ENCODE data around the gene ADH6. TPM values are rescaled to one million over a fixed set of nuclear protein-coding genes. Genes with fewer than 3 reads are reported as not detected.
"Not testable (repeated sequence)": the region's sequence is repeated elsewhere in the genome, so short reads cannot be mapped to it uniquely, and the experiment has no call there.

ADH6 gene
- total RNA-seq, 4 donors from 2014 or later = 0.13 TPM; not detected in 3

- TF ChIP-seq POLR2A (IDR thresholded peaks at IDR 0.05) = no peak
- TF ChIP-seq, protein P1, sequence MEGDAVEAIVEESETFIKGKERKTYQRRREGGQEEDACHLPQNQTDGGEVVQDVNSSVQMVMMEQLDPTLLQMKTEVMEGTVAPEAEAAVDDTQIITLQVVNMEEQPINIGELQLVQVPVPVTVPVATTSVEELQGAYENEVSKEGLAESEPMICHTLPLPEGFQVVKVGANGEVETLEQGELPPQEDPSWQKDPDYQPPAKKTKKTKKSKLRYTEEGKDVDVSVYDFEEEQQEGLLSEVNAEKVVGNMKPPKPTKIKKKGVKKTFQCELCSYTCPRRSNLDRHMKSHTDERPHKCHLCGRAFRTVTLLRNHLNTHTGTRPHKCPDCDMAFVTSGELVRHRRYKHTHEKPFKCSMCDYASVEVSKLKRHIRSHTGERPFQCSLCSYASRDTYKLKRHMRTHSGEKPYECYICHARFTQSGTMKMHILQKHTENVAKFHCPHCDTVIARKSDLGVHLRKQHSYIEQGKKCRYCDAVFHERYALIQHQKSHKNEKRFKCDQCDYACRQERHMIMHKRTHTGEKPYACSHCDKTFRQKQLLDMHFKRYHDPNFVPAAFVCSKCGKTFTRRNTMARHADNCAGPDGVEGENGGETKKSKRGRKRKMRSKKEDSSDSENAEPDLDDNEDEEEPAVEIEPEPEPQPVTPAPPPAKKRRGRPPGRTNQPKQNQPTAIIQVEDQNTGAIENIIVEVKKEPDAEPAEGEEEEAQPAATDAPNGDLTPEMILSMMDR (IDR thresholded peaks at IDR 0.05) = no peak
- no peaks in the 10 kb centered on the region for H3K4me1 ChIP-seq
- intact Hi-C loops (cut with DNase I) = no loop called here
- DNase-seq = no peak
- no peak overlapping the region for H3K4me3 ChIP-seq (replicated peaks in 1 of 3)
- H3K27me3 ChIP-seq = no peaks in the 10 kb centered on the region
- H3K9me3 ChIP-seq = no peaks in the 10 kb centered on the region
- 73 to 80% methylated on average over 2 of the region's 2 CpGs for WGBS, 2 donors
- H3K36me3 ChIP-seq = no peaks in the 10 kb centered on the region
- no peak overlapping the region for H3K27ac ChIP-seq
Measured at GRCh38 chr4:99234331-99235010, 15.4 kb upstream of the ADH6 start.

DNA sequence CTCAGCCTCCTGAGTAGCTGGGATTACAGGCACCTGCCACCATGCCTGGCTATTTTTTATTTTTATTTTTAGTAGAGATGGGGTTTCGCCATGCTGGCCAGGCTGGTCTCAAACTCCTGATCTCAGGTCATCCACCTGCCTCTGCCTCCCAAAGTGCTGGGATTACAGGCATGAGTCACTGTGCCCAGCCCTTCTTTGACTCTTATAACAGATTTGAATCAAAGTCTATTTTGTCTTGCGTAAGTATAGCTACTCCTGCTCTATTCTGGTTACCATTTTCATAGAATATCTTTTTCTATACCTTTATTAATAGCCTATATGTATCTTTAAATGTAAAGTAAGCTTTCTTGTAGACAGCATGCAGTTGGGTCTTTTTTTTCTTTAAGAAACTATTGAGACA lies 14.4 kb upstream of the ADH6 start:
- H3K4me1 ChIP-seq; H3K4me3 ChIP-seq (replicated peaks in 1 of 3); H3K27ac ChIP-seq; H3K36me3 ChIP-seq; H3K27me3 ChIP-seq; intact Hi-C loops (cut with DNase I); H3K9me3 ChIP-seq; DNase-seq: not testable (repeated sequence)
- 95% methylated on average over 2 of the region's 2 CpGs for WGBS, 2 donors

DNA sequence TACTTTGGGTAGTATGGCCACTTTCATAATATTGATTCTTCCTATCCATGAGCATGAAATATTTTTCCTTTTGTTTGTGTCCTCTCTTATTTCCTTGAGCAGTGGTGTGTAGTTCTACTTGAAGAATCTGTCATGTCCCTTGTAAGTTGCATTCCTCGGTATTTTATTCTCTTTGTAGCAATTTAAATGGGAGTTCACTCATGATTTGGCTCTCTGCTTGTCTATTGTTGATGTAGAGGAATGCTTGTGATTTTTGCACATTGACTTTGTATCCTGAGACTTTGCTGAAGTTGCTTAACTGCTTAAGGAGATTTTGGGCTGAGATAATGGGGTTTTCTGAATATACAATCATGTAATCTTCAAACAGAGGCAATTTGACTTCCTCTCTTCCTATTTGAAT lies 9.7 kb upstream of the ADH6 start:
- 0 to 49% methylated on average over 1 of the region's 1 CpG for WGBS, 2 donors
- H3K4me3 ChIP-seq (replicated peaks in 1 of 3); intact Hi-C loops (cut with DNase I); H3K4me1 ChIP-seq; H3K27ac ChIP-seq; H3K9me3 ChIP-seq; H3K27me3 ChIP-seq; H3K36me3 ChIP-seq; DNase-seq: not testable (repeated sequence)

DNA sequence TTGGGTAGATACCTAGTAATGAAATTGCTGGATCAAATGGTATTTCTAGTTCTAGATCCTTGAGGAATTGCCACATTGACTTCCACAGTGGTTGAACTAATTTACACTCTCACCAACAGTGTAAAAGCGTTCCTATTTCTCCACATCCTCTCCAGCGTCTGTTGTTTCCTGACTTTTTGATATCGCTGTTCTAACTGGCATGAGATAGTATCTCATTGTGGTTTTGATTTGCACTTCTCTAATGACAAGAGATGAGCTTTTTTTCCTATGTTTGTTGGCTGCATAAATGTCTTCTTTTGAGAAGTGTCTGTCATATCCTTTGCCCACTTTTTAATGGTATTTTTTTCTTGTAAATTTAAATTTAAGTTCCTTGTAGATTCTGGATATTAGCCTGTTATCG lies 8.6 kb upstream of the ADH6 start:
- DNase-seq; H3K27me3 ChIP-seq; H3K27ac ChIP-seq; intact Hi-C loops (cut with DNase I); H3K4me1 ChIP-seq; H3K4me3 ChIP-seq (replicated peaks in 1 of 3); H3K36me3 ChIP-seq; H3K9me3 ChIP-seq: not testable (repeated sequence)
- 90 to 93% methylated on average over 4 of the region's 4 CpGs for WGBS, 2 donors

DNA sequence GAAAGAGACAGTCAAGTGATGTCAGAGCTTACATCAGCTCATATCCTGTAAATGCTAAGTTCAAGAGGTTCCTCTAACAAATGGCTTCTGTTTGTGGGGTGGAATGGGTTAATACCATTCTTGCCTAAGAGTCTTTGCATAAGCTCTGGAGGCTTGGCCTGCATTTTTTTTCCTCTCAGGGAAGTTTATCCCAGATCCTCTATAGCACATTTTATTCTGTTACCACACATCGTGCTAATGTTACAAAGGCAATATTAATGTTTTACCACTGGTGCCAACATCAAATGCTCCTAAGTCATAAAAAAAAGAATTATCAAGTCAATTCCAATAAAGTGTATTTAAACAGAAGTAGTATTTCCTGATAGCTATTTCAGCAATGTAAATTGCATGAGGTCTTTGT lies 2.9 kb upstream of the ADH6 start:
- intact Hi-C loops (cut with DNase I) = no loop called here
- 23 to 41% methylated on average over 1 of the region's 1 CpG for WGBS, 2 donors
- Histone ChIP-seq H3K4me3 (replicated peaks in 1 of 3) (no peak overlapping the region), H3K36me3 (no peaks in the 10 kb centered on the region), H3K27me3 (no peaks in the 10 kb centered on the region), H3K27ac (no peak overlapping the region), H3K9me3 (no peaks in the 10 kb centered on the region), H3K4me1 (no peaks in the 10 kb centered on the region)
- DNase-seq = no peak
- TF ChIP-seq, protein P1 (IDR thresholded peaks at IDR 0.05) = no peak
- no peak for TF ChIP-seq POLR2A (IDR thresholded peaks at IDR 0.05)

- Histone ChIP-seq H3K4me3 (replicated peaks in 1 of 3) (no peak overlapping the region), H3K27me3 (no peaks in the 10 kb centered on the region), H3K27ac (no peak overlapping the region), H3K36me3 (no peaks in the 10 kb centered on the region), H3K9me3 (no peaks in the 10 kb centered on the region), H3K4me1 (no peaks in the 10 kb centered on the region)
- 40 to 56% methylated on average over 1 of the region's 1 CpG for WGBS, 2 donors
- TF ChIP-seq, protein P1 (IDR thresholded peaks at IDR 0.05) = no peak
- no peak for TF ChIP-seq POLR2A (IDR thresholded peaks at IDR 0.05)
- DNase-seq = no peak
- intact Hi-C loops (cut with DNase I) = no loop called here
Measured at GRCh38 chr4:99219479-99219878, 433 bp upstream of the ADH6 start.

DNA sequence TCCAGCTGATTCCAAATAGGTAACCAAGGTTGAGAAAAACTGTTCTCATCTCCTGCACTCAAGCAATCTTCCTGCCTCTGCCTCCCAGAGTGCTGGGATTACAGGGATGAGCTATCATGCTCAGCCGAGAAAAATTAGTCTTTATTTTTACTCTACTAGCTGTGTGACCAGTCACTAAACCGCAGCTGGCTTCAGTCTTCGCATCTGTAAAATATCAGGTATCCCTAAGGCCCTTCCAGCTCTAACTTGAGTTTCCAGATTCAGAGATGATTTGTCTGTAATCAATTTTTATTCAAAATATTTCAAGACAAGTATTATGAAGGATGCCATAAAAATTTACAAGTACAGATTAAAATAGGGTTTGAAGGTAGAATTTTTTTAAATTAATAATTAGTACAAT lies 3.5 kb downstream of the ADH6 start:
- Histone ChIP-seq H3K4me3 (replicated peaks in 1 of 3) (no peak overlapping the region), H3K9me3 (no peaks in the 10 kb centered on the region), H3K4me1 (no peaks in the 10 kb centered on the region), H3K27me3 (no peaks in the 10 kb centered on the region), H3K36me3 (no peaks in the 10 kb centered on the region), H3K27ac (no peak overlapping the region)
- no peak for DNase-seq
- WGBS, 2 donors = 87% methylated on average over 3 of the region's 3 CpGs
- TF ChIP-seq POLR2A (IDR thresholded peaks at IDR 0.05) = no peak
- TF ChIP-seq, protein P1 (IDR thresholded peaks at IDR 0.05) = no peak
- intact Hi-C loops (cut with DNase I) = no loop called here
